OCI-LY3 (cell line): ENCODE data around the gene MAPKBP1.

Experiments
- H2AFZ ChIP-seq: fragments of 200-600, 300-600 bp; shearing (Covaris generic); 2 replicates; pipeline ENCODE4 v1.6.0; 2014; ENCODE audit warnings: antibody characterized with exemption, low read depth, low read length
- H3K27ac ChIP-seq: fragments of 200-600, 300-600 bp; sonication (generic); 2 replicates; pipeline ENCODE4 v1.5.1; 2014; ENCODE audit warnings: mild to moderate bottlenecking, low read length, moderate library complexity, mixed read lengths
- H3K27me3 ChIP-seq: fragments of 200-600, 300-600 bp; sonication (generic); 2 replicates; pipeline ENCODE4 v1.6.1; 2014; ENCODE audit warnings: low read depth, low read length, mixed read lengths
- H3K36me3 ChIP-seq: fragments of 200-600, 300-600 bp; sonication (generic); replicated peaks from 2 replicates; pipeline ENCODE3; 2014; ENCODE audit warnings: low read depth, low read length, mixed read lengths
- H3K4me1 ChIP-seq: fragments of 300-600, 200-600 bp; sonication (generic); 2 replicates; pipeline ENCODE4 v1.6.1; 2014; ENCODE audit warnings: low read length, mixed read lengths
- H3K4me2 ChIP-seq: fragments of 200-600, 300-600 bp; sonication (generic); 2 replicates; pipeline ENCODE4 v1.6.1; 2014; ENCODE audit warnings: low read length, mixed read lengths
- H3K4me3 ChIP-seq: fragments of 300-600, 200-600 bp; sonication (generic); 2 replicates; pipeline ENCODE4 v1.5.1; 2014; ENCODE audit warnings: antibody characterized with exemption, mild to moderate bottlenecking, low read length, moderate library complexity
- H3K79me2 ChIP-seq: fragments of 300-600, 200-600 bp; shearing (Covaris generic); 2 replicates; pipeline ENCODE4 v1.6.1; 2014; ENCODE audit warnings: mild to moderate bottlenecking, low read length, mixed read lengths
- H3K9ac ChIP-seq: fragments of 300-600, 200-600 bp; shearing (Covaris generic); 2 replicates; pipeline ENCODE4 v1.6.0; 2014; ENCODE audit warnings: mild to moderate bottlenecking, low read length, moderate library complexity
- H3K9me3 ChIP-seq: fragments of 200-600, 300-600 bp; shearing (Covaris generic); 2 replicates; pipeline ENCODE4 v1.6.1; 2014; ENCODE audit warnings: low read length, mixed read lengths; ENCODE audit not compliant: insufficient read depth
- H4K20me1 ChIP-seq: fragments of 200-600, 300-600 bp; sonication (generic); 2 replicates; pipeline ENCODE4 v1.6.1; 2016; ENCODE audit warnings: low read length, mixed read lengths; ENCODE audit not compliant: insufficient read depth
- CTCF ChIP-seq: fragments of 200-600, 300-600 bp; sonication (generic); IDR thresholded peaks from 2 replicates; pipeline ENCODE4 v1.5.1; 2014; ENCODE audit warnings: antibody characterized with exemption, low read length, low read depth
- EZH2phosphoT487 ChIP-seq: fragments of 200-600 bp; shearing (Covaris generic); IDR thresholded peaks from 2 replicates; pipeline ENCODE4 v1.6.1; 2018; ENCODE audit warnings: antibody characterized with exemption, mixed run types, low read depth

MAPKBP1 gene

GRCh38 chr15:41847981-41848380, 73.7 kb downstream of the MAPKBP1 start:
- no peaks in the 10 kb centered on the region for H4K20me1 ChIP-seq

GRCh38 chr15:41848631-41849030, 74.3 kb downstream of the MAPKBP1 start:
- Histone ChIP-seq H3K36me3 (no peaks in the 10 kb centered on the region), H3K4me3 (no peak overlapping the region)
- TF ChIP-seq EZH2phosphoT487 (no peak), CTCF (no peak)

More at GRCh38 chr15:41847981-41848380, 73.7 kb downstream of the MAPKBP1 start:
- no peak overlapping the region for H3K27ac ChIP-seq
- no peaks in the 10 kb centered on the region for H3K36me3 ChIP-seq
- H3K4me2 ChIP-seq: no peak overlapping the region
- no peak overlapping the region for H3K4me3 ChIP-seq
- H3K9ac ChIP-seq: no peak overlapping the region
- H3K4me1 ChIP-seq: no peaks in the 10 kb centered on the region
- no peaks in the 10 kb centered on the region for H3K9me3 ChIP-seq
- H3K27me3 ChIP-seq: no peaks in the 10 kb centered on the region
- no peaks in the 10 kb centered on the region for H3K79me2 ChIP-seq
- H2AFZ ChIP-seq: no peak overlapping the region
- no peak for TF ChIP-seq EZH2phosphoT487
- TF ChIP-seq CTCF: no peak

GRCh38 chr15:41849204-41849603, 74.9 kb downstream of the MAPKBP1 start:
- no peaks in the 10 kb centered on the region for H3K79me2 ChIP-seq
- TF ChIP-seq EZH2phosphoT487: no peak
- no peak overlapping the region for H3K9ac ChIP-seq
- H3K36me3 ChIP-seq: no peaks in the 10 kb centered on the region
- no peak overlapping the region for H3K27ac ChIP-seq
- H4K20me1 ChIP-seq: no peaks in the 10 kb centered on the region
- H3K9me3 ChIP-seq: no peaks in the 10 kb centered on the region
- no peaks in the 10 kb centered on the region for H3K4me1 ChIP-seq
- no peak overlapping the region for H2AFZ ChIP-seq
- H3K27me3 ChIP-seq: no peaks in the 10 kb centered on the region
- no peak overlapping the region for H3K4me2 ChIP-seq
- H3K4me3 ChIP-seq: no peak overlapping the region

More at GRCh38 chr15:41848631-41849030, 74.3 kb downstream of the MAPKBP1 start:
- Histone ChIP-seq H2AFZ (no peak overlapping the region), H3K27ac (no peak overlapping the region), H3K27me3 (no peaks in the 10 kb centered on the region), H3K9me3 (no peaks in the 10 kb centered on the region), H3K4me1 (no peaks in the 10 kb centered on the region), H3K4me2 (no peak overlapping the region), H4K20me1 (no peaks in the 10 kb centered on the region), H3K9ac (no peak overlapping the region), H3K79me2 (no peaks in the 10 kb centered on the region)

GRCh38 chr15:41849861-41850260, 75.6 kb downstream of the MAPKBP1 start:
- H3K36me3 ChIP-seq: no peaks in the 10 kb centered on the region
- TF ChIP-seq CTCF (no peak), EZH2phosphoT487 (no peak)
- H3K9me3 ChIP-seq: no peaks in the 10 kb centered on the region
- H3K9ac ChIP-seq: no peak overlapping the region
- H3K79me2 ChIP-seq: no peaks in the 10 kb centered on the region
- H3K27ac ChIP-seq: no peak overlapping the region
- no peak overlapping the region for H3K4me3 ChIP-seq
- no peak overlapping the region for H3K4me2 ChIP-seq
- H3K4me1 ChIP-seq: no peaks in the 10 kb centered on the region
- H3K27me3 ChIP-seq: no peaks in the 10 kb centered on the region
- H4K20me1 ChIP-seq: no peaks in the 10 kb centered on the region
- no peak overlapping the region for H2AFZ ChIP-seq
